Endothelial cell of umbilical vein (primary cell): ENCODE data around the gene IGF1. TPM values are rescaled to one million over a fixed set of nuclear protein-coding genes. Genes with fewer than 3 reads are reported as not detected.
A peak's percentile ranks its signal among the peaks of the same experiment; 100 is the strongest.

Experiments
- BruUV-seq: library from RNA; stranded (reverse); fragments of 400-500 nt; replicated peaks from 2 replicates; lab custom pipeline; 2021; lab: Mats Ljungman, UMichigan
- CTCF ChIA-PET: fragments of 300-600, 350-600 bp; sonication (Branson Sonifier 250); formaldehyde crosslinking; loops from one replicate; lab custom pipeline; 2021; ENCODE audit warnings: antibody characterized with exemption, inconsistent platforms; lab: Charles Lee
- POLR2A ChIA-PET: fragments of 300-600, 350-600 bp; sonication (Branson Sonifier 250); formaldehyde crosslinking; loops from one replicate; lab custom pipeline; 2021; ENCODE audit warnings: antibody characterized with exemption, inconsistent platforms; lab: Charles Lee
- DNase-seq: peaks from one replicate; pipeline ENCODE4 v3.0.0-alpha.2; 2011; ENCODE audit warnings: low read depth, low spot score
- FAIRE-seq: peaks from 2 replicates; lab custom pipeline; 2011; peaks lifted over from hg19 to GRCh38; lab: Jason Lieb, UNC
- H2AFZ ChIP-seq: 2 replicates; pipeline ENCODE4 v1.6.0; 2012; ENCODE audit warnings: low read depth, low read length, control low read depth, inconsistent platforms
- H3K27ac ChIP-seq: 2 replicates; pipeline ENCODE4 v1.5.1; 2011; ENCODE audit warnings: low read depth, mild to moderate bottlenecking, control low read depth, low read length, moderate library complexity; ENCODE audit not compliant: insufficient read depth
- H3K27me3 ChIP-seq, 2 experiments: 2 replicates each; pipeline versions ENCODE4 v1.6.0 to v1.6.1; 2011; ENCODE audit warnings: low read length in 2 of 2, mixed read lengths in 1 of 2; ENCODE audit not compliant: control insufficient read depth in 2 of 2, insufficient read depth in 2 of 2
- H3K36me3 ChIP-seq, 2 experiments: 2 replicates in 1 of 2; 3 replicates in 1 of 2; pipeline ENCODE4 v1.5.1; 2011; ENCODE audit warnings: low read length in 2 of 2, mild to moderate bottlenecking in 1 of 2, moderate library complexity in 1 of 2; ENCODE audit not compliant: control insufficient read depth in 2 of 2, insufficient read depth in 2 of 2; ENCODE audit errors: extremely low read depth in 1 of 2
- H3K4me1 ChIP-seq: 3 replicates; pipeline ENCODE4 v1.5.1; 2011; ENCODE audit warnings: mild to moderate bottlenecking, low read length; ENCODE audit not compliant: control insufficient read depth, insufficient read depth; ENCODE audit errors: extremely low read depth
- H3K4me2 ChIP-seq: 2 replicates; pipeline ENCODE4 v1.6.1; 2011; ENCODE audit warnings: low read length, control low read depth, mixed read lengths; ENCODE audit not compliant: insufficient read depth
- H3K4me3 ChIP-seq, 3 experiments: fragments of 200-600 bp in 1 of 3; sonication (generic), shearing (Covaris generic) in 1 of 3; replicated peaks in 1 of 3; 2 replicates each; pipeline ENCODE4 v1.5.1; 2011 to 2016; ENCODE audit warnings: control low read depth in 3 of 3, low read length in 3 of 3, mild to moderate bottlenecking in 2 of 3, inconsistent platforms in 1 of 3, low read depth in 1 of 3, moderate library complexity in 1 of 3; ENCODE audit not compliant: insufficient read depth in 1 of 3
- H3K79me2 ChIP-seq: 2 replicates; pipeline ENCODE4 v1.6.0; 2012; ENCODE audit warnings: low read length, inconsistent platforms; ENCODE audit not compliant: control insufficient read depth, insufficient read depth
- H3K9ac ChIP-seq: replicated peaks from 2 replicates; pipeline ENCODE3; 2011; ENCODE audit warnings: low read length, control low read depth; ENCODE audit not compliant: insufficient read depth; ENCODE audit errors: extremely low read depth
- H3K9me1 ChIP-seq: replicated peaks from 3 replicates; pipeline ENCODE4 v1.6.0; 2011; ENCODE audit warnings: mild to moderate bottlenecking, low read length; ENCODE audit not compliant: control insufficient read depth, insufficient read depth; ENCODE audit errors: extremely low read depth
- H3K9me3 ChIP-seq: replicated peaks from 2 replicates; pipeline ENCODE4 v1.5.1; 2012; ENCODE audit warnings: low read length, inconsistent platforms; ENCODE audit not compliant: control insufficient read depth, insufficient read depth
- H4K20me1 ChIP-seq: replicated peaks from 2 replicates; pipeline ENCODE3; 2011; ENCODE audit warnings: mild to moderate bottlenecking, low read length; ENCODE audit not compliant: control insufficient read depth, insufficient read depth; ENCODE audit errors: extremely low read depth
- CTCF ChIP-seq, 2 donors: IDR thresholded peaks; 1 replicate in 1 of 2; 2 replicates in 1 of 2; pipeline ENCODE4 v1.5.1; 2011; ENCODE audit warnings: low read length in 2 of 2, mild to moderate bottlenecking in 2 of 2, moderate library complexity in 2 of 2, control low read depth in 1 of 2, inconsistent platforms in 1 of 2, low read depth in 1 of 2; ENCODE audit not compliant: insufficient read depth in 1 of 2; ENCODE audit errors: extremely low read depth in 1 of 2
- FOS ChIP-seq: IDR thresholded peaks from 2 replicates; pipeline ENCODE4 v1.6.1; 2011; ENCODE audit warnings: mild to moderate bottlenecking, low read length, moderate library complexity, borderline replicate concordance; ENCODE audit not compliant: insufficient read depth
- GATA2 ChIP-seq: IDR thresholded peaks from 2 replicates; pipeline ENCODE4 v1.7.0; 2011; ENCODE audit warnings: low read depth, mild to moderate bottlenecking, moderate library complexity, mixed read lengths, low read length; ENCODE audit not compliant: insufficient read length, insufficient read depth
- JUN ChIP-seq: IDR thresholded peaks from 2 replicates; pipeline ENCODE4 v1.6.1; 2011; ENCODE audit warnings: borderline replicate concordance, low read depth; ENCODE audit not compliant: insufficient read length, insufficient read depth
- POLR2A ChIP-seq: IDR thresholded peaks from 2 replicates; pipeline ENCODE4 v1.6.1; 2012; ENCODE audit warnings: low read depth, mild to moderate bottlenecking, control low read depth, low read length
- POLR2AphosphoS5 ChIP-seq: IDR thresholded peaks from 2 replicates; pipeline ENCODE4 v1.6.1; 2012; ENCODE audit warnings: low read depth, mild to moderate bottlenecking, control low read depth, low read length, moderate library complexity; ENCODE audit not compliant: insufficient read depth
- dilution Hi-C: fragments of 300-500 bp; cut with MboI; formaldehyde crosslinking; loops from one replicate; pipeline ENCODE4 v1.15.0; 2019; ENCODE audit warnings: low sequenced_read_pairs; ENCODE audit not compliant: extremely low pct_ligation_motif_present
- intact Hi-C: fragments of 100-400 bp; cut with micrococcal nuclease; formaldehyde crosslinking; loops from one replicate; pipeline ENCODE4 v1.10.0; 2022
- polyA plus RNA-seq, 4 experiments: library from polyadenylated mRNA; depleted of rRNA in 3 of 4; stranded (reverse) in 3 of 4; unstranded in 1 of 4; fragments of >200 nt; gene quantifications; 2 replicates each; pipeline versions ENCODE4 v1.2.1 to v1.2.3, GENCODE V29; 2011 to 2012; ENCODE audit warnings: missing spikeins in 1 of 4
- total RNA-seq: library from RNA; stranded (reverse); gene quantifications from 2 replicates; pipeline ENCODE4 v1.2.3, GENCODE V29; 2021

Gene IGF1
- total and polyA plus RNA-seq, 2 donors (not counting 3 experiments of a cell fraction or from before 2014, with no cell fraction given): 0.10 TPM; not detected in 1

GRCh38 chr12:102484428-102484958 lies 4.1 kb upstream of the IGF1 start:
- H3K27ac ChIP-seq: no peak overlapping the region
- DNase-seq (peak; percentile 65), FAIRE-seq (peak; percentile 82)
- BruUV-seq: no TSS peak
- peak overlapping the region; percentile 59 for H3K4me2 ChIP-seq
- H3K4me1 ChIP-seq: peaks cover 12% of the 10 kb centered on the region
- dilution Hi-C loops (no loop called here), intact Hi-C loops (loop anchor here (1.0 to 10.0 kb wide), 8 partner anchors 183 to 711 kb away; partner anchors contain the start of genes NUP37 and PARPBP)
- H2AFZ ChIP-seq: peak overlapping the region; percentile 96
- H4K20me1 ChIP-seq: no peaks in the 10 kb centered on the region
- peak overlapping the region in 1 of 3 experiments; percentile 35 for H3K4me3 ChIP-seq
- TF ChIP-seq POLR2AphosphoS5 (no peak), FOS (no peak), CTCF (IDR thresholded peaks at IDR 0.05; ENCODE audit: extremely low read depth in 1 of 2, insufficient read depth in 1 of 2, low read depth in 1 of 2, low read length in 2 of 2) (peak; percentile 83 to 89)
- POLR2A ChIA-PET: no interaction called here
- no peaks in the 10 kb centered on the region for H3K27me3 ChIP-seq
- no peaks in the 10 kb centered on the region for H3K9me1 ChIP-seq
- no peaks in the 10 kb centered on the region for H3K9me3 ChIP-seq
- H3K79me2 ChIP-seq: no peaks in the 10 kb centered on the region
- H3K9ac ChIP-seq: peak overlapping the region; percentile 30
- no peaks in the 10 kb centered on the region for H3K36me3 ChIP-seq
- CTCF ChIA-PET: interaction anchor here (0.6 to 4.5 kb wide), 58 partner anchors 9 to 1064 kb away, joined by 3 to 103 read pairs (median 4); no protein-coding TSS in a partner anchor

- BruUV-seq: no TSS peak
- dilution Hi-C loops (no loop called here), intact Hi-C loops (loop anchor here (1.0 to 10.0 kb wide), 8 partner anchors 183 to 711 kb away; partner anchors contain the start of genes NUP37 and PARPBP)
- peak overlapping the region; percentile 59 for H3K4me2 ChIP-seq
- POLR2A ChIA-PET: no interaction called here
- H3K27me3 ChIP-seq: no peaks in the 10 kb centered on the region
- no peaks in the 10 kb centered on the region for H3K9me1 ChIP-seq
- no peaks in the 10 kb centered on the region for H3K9me3 ChIP-seq
- FAIRE-seq (no peak), DNase-seq (no peak)
- H3K79me2 ChIP-seq: no peaks in the 10 kb centered on the region
- H4K20me1 ChIP-seq: no peaks in the 10 kb centered on the region
- H3K9ac ChIP-seq: peak overlapping the region; percentile 30
- CTCF ChIA-PET: interaction anchor here (0.7 to 4.5 kb wide), 21 partner anchors 12 to 710 kb away, joined by 3 to 103 read pairs (median 9); no protein-coding TSS in a partner anchor
- peaks cover 12% of the 10 kb centered on the region for H3K4me1 ChIP-seq
- H2AFZ ChIP-seq: peak overlapping the region; percentile 96
- H3K4me3 ChIP-seq: peak overlapping the region in 1 of 3 experiments; percentile 35
- no peaks in the 10 kb centered on the region for H3K36me3 ChIP-seq
- no peak overlapping the region for H3K27ac ChIP-seq
- TF ChIP-seq POLR2A (no peak), GATA2 (no peak), JUN (no peak)
These were observed 3.7 kb upstream of the IGF1 start for GRCh38 chr12:102484017-102484416.
